ENCODE data around the gene TMEM181.

Gene TMEM181

DNA sequence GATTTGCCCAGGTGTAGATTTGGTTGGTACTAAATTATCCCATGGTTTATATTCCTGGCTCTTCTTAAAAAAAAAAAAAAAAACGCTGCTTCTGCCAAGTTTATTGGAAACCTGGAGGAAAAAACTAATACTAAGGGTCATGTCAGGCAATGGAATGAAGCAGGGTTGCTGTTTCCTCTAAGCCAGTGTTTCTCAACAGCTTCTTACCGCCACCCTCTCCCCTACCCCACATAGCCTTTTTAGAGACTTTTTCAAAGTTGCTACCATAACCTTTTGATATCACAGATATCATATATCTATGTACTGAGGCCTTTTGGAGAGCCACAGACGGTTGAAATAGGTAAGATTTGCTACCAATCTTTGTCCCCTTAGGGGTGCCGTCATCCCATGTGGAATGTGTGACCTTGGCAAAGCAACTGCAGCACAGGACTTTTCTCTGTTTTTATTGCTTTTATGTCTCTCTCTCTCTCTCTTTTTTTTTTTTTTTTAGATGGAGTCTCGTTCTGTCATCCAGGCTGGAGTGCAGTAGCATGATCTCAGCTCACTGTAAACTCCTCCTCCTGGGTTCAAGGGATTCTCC, 124.9 kb downstream of the TMEM181 start:
- FAIRE-seq = no peak
- DNase-seq (ENCODE audit: low spot score) = no peak
